Muscle of arm (tissue), 12 donors: ENCODE data around the gene RPS19. TPM values are rescaled to one million over a fixed set of nuclear protein-coding genes. Genes with fewer than 3 reads are reported as not detected.

Experiments
- DNase-seq: peaks from one replicate; pipeline ENCODE4 v3.0.0-alpha.2; 2013
- polyA plus RNA-seq, 12 donors: library from polyadenylated mRNA; unstranded; fragments of 120-200 nt; gene quantifications; one replicate each; pipeline ENCODE4 v1.2.1, GENCODE V29; 2013; ENCODE audit not compliant: insufficient read length in 12 of 12

The RPS19 gene
- polyA plus RNA-seq, 12 donors = 1,642 to 2,436 (median 1,937) TPM; not detected in 1

GRCh38 chr19:41850381-41850780, 9.7 kb upstream of the RPS19 start:
- DNase-seq = no peak

- no peak for DNase-seq
Observed at GRCh38 chr19:41851456-41851855, 8.6 kb upstream of the RPS19 start.

- DNase-seq = no peak
Observed at GRCh38 chr19:41853344-41853743, 6.7 kb upstream of the RPS19 start.

GRCh38 chr19:41853768-41854167, 6.3 kb upstream of the RPS19 start:
- no peak for DNase-seq

GRCh38 chr19:41859213-41859617, 840 bp upstream of the RPS19 start:
- DNase-seq = no peak

GRCh38 chr19:41860419-41861115, 512 bp downstream of the RPS19 start:
- no peak for DNase-seq

GRCh38 chr19:41861116-41861768, 1.2 kb downstream of the RPS19 start:
- DNase-seq = no peak

- DNase-seq = no peak
Observed at GRCh38 chr19:41861846-41862245, 1.8 kb downstream of the RPS19 start.

GRCh38 chr19:41862445-41862986, 2.5 kb downstream of the RPS19 start:
- no peak for DNase-seq

GRCh38 chr19:41863209-41863931, 3.3 kb downstream of the RPS19 start:
- DNase-seq = no peak

- no peak for DNase-seq
Observed at GRCh38 chr19:41864374-41864773, 4.3 kb downstream of the RPS19 start.

- no peak for DNase-seq
Observed at GRCh38 chr19:41866284-41866683, 6.2 kb downstream of the RPS19 start.

- DNase-seq = no peak
Observed at GRCh38 chr19:41868120-41868988, 8.3 kb downstream of the RPS19 start.

- DNase-seq = no peak
Observed at GRCh38 chr19:41868989-41869300, 8.9 kb downstream of the RPS19 start.

GRCh38 chr19:41869374-41869955, 9.4 kb downstream of the RPS19 start:
- no peak for DNase-seq

- no peak for DNase-seq
Observed at GRCh38 chr19:41870401-41870873, 10.4 kb downstream of the RPS19 start.

GRCh38 chr19:41871573-41872383, 11.7 kb downstream of the RPS19 start:
- DNase-seq = no peak

GRCh38 chr19:41872384-41872774, 12.3 kb downstream of the RPS19 start:
- DNase-seq = no peak

- DNase-seq = no peak
Observed at GRCh38 chr19:41872775-41873647, 13.0 kb downstream of the RPS19 start.
